Hematopoietic multipotent progenitor cell (in vitro differentiated cells): ENCODE results near the gene PPM1L. TPM values are rescaled to one million over a fixed set of nuclear protein-coding genes. Genes with fewer than 3 reads are reported as not detected.

ENCODE experiments used
- DNase-seq, 3 donors: peaks; one replicate each; pipeline ENCODE4 v3.0.0-alpha.2; 2011 to 2015; ENCODE audit warnings: low read depth in 2 of 3, low spot score in 2 of 3
- total RNA-seq: library from RNA; depleted of rRNA; stranded (reverse); fragments of >200 nt; gene quantifications from one replicate; pipeline ENCODE4 v1.2.3, GENCODE V29; 2012

The PPM1L gene
- total RNA-seq, 1 donor, result 16.4 TPM

DNA sequence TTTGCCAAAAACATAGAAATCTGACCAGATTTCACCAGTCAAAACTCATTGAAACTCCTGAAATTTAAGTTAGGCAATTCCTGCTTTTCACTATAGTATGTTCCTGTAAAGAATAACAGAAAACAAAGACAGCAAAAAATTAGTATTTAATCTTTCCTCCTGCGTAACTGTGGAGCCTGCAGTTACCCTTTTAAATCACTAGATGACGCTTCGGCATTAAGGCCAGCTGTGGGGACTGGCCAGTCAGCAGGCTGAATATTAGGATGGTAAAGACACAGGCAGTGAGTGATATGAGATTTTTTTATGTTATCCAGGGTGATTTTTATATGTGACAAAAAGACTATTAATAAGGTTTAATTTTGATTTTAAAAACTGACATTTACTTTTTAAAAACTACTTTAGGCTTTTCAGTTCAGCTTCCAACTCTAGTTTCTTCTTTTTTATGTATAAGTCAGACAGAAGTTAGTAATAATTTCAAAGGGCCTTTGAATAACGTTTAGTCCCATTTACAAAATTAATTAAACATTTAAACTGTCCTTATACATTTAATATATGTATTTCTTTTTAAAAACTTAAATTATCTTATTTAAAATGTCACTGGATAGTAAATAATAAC lies 165.1 kb downstream of the PPM1L start:
- peak in 2 of 3 donors; percentile 22 to 46 for DNase-seq

DNA sequence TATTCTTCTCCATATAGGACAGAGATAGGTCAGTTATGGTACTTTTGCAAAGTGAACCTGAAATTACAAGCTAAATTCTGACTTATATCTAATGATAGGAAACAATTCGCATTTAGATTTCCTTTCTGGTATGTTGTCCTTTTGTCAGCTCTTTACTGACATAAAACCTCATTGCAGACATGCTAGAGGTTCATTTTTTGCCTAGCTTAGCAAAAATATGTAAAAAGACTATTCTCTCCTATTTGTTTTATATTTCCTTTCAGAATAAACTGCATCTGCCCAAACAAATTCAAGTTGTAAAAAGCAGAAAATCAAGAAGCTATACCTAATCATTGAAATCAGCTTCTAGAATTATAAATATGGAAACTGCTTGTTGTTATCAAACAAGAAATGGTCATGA lies 168.7 kb downstream of the PPM1L start:
- no peak for DNase-seq

DNA sequence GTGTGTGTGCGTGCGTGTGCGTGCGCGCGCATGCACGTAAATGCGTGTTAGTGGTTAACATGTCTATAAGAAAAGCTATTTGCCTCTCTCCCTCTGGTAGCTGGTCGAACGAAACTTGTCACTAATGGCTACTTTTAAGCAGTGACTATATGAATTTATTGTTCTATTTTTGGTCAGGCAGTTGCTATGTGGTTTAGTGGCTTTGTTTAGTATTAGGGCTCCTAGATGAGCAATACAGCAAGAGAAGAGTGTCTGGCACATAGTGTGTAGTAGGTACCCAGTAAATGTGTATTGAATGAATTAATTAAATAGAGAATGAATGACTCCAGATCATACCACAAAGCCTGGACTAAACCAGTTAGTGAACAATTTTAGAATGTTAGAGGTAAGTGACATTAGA lies 171.6 kb downstream of the PPM1L start:
- DNase-seq, result no peak

DNA sequence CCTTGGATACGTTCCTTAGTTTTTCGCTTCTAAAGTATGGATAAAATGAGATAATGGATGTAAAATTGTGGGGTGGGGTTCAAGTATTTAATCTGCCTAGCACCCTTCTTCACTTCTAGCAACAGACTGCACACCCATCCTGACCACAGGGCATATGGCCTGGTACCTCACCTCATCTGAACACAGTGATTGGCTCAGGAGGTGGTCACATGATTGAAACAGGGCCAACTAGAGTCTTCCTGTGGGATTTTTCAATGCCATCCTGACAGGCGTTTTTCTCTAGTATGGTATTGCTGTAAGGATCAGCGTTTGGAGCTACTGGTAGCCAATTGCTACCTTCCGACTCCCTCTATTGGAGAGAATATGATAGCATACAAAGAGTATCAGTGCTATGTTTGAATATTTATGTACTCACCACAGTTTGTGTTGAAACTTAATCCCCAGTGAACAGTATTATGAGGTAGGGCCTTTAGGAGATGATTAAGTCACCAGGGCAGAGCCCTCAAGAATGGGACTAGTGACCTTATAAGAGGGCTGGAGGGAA lies 172.2 kb downstream of the PPM1L start:
- no peak for DNase-seq

DNA sequence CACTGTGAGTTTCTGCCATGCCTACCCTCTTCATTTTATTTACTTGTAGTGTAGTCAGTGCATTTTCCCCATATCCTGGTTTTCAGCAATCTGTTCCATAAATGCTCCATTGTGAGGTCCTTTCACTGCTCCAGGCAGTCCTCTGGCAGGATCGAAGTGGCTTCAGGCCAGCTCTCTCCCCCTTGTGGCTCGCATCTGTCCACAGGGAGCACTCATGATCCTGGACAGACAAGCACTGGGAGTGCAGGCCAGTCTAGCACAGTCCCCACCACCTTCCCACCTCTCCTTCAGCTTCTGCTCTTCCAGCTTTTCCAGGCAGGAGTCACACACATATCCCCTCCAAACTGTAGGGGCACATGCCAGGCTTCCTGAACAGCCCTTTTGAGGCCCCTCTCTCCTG lies 173.6 kb downstream of the PPM1L start:
- no peak for DNase-seq

DNA sequence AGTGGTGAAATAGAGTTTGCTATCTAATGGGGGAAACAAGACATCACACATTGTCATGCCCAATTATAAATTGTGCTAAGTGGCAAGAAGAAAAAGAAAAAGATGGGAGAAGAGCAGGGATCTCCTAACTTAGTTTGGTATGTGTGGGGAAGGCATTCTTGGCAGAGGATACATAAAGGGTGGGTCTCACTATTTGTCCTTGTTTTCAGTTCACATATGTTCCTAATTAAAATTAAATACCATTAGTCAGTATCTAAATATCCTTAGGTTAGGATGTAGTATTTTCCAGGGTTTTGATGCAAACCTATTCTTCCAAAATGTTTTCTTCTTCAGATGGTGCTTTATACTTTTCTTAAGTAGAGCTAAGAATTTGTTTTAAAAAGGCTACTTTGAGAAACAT lies 175.4 kb downstream of the PPM1L start:
- no peak for DNase-seq

DNA sequence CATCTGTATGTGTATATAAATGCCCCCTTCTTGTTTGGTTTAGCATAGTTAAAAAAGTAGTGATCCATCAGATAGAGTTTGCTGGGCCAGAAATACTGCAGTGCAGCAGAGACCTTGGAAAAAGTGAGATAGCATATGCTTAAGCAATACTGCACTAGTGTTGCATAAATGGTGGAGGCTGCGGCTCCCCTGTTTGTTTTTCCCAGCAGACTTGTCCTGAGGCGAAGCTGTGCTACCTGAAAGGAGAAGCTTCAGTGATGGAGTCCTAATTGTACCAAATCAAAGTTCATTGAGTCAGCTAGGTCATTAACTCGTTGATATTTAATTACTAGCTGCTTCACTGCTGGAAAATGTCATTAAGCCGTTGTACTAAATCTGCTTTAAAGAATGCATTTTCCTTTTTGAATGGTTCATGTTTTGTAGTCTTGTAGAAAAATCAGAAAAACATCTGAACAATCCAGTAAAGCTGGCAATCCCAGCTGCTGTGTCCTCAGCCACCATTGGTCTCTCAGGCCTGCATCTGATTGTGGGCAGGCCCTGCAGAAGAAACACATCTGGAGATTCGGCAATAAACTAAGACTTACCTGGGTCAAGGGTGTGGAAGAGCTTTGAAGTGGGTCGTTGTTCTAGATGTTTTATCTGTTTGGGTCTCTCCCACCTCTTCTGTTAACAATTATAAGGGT lies 179.5 kb downstream of the PPM1L start:
- DNase-seq, result no peak

DNA sequence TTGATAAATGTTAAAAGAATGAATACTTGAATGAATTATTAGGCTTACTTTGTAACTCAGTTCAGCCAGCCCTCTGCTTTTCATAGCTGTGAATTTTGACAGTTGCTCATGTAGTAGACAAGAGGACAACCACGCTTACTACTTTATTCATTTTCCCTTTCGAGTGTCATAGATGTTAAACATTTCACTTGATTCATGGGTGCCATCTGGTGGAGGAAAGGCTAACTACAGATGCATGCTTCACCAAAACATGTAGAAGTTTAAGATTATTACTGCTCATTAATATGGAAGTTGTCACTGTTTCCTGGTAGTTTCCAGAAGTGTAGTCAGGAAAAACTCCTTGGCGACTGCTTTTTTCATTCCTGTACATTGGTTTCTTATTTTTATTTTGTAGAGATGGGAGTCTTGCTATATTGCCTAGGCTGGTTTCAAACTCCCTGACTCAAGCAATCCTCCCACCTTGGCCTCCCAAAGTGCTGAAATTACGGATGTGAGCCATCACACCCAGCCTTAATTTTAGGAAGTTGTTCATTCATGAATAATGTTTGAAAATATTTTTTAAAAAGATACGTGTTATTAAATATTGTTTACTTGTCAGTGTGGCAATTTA lies 186.0 kb downstream of the PPM1L start:
- DNase-seq, result peak; percentile 31 to 88 (median 66)

DNA sequence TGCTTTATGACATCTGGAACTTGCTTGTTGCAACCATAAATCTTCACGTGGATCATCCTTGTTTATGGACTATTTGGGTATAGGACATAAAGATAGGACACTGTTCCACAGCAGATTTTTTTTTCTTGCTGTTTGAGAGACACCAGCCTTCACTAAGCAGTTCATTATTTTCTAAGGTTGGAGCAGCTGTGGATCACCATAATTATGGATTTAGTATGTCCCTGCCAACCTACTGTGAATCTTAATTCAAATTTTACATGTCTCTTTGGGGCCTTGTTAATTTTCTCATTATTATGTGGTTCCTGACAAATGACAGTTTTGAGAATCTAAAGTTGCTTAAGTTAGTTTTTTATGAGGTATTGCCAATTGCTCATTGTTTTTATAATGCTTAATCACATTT lies 188.0 kb downstream of the PPM1L start:
- no peak for DNase-seq

DNA sequence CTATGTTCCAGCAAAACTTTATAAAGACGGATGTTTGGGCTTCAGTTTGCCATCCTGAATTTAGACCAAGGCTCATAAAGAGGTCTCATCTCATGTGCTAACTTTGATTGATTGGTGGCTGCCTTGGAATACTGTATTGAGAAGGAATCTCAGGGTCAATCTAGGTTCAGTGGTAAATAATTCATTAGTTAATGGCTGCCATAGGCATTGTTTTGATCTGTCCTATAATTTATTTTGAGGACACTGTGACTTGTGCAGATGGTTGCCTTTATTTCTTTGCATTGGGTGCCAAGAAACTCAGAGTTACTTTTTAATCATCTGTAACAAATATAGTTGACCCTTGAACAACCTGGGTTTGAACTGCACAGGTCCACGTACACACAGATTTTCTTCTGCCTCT lies 189.3 kb downstream of the PPM1L start:
- no peak for DNase-seq

DNA sequence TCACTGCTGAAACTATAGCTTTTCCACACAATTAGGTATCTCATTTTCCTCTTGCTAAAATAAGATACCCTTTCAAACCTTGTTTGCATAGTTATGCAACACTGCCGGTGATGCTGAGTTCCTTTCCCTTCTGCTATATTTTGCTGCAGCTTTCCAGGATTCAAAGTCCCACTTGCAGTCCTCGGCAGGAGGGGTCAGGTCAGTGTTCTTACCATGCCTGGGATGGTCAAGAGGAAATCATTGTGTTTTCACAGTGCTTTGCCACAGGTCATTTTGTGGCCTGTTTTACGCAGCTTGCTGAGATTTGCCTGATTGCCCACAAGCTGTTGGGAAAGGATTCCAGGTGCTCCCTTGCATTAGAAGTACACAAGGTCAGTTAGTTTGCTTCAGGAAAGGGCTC lies 192.2 kb downstream of the PPM1L start:
- DNase-seq, result no peak

DNA sequence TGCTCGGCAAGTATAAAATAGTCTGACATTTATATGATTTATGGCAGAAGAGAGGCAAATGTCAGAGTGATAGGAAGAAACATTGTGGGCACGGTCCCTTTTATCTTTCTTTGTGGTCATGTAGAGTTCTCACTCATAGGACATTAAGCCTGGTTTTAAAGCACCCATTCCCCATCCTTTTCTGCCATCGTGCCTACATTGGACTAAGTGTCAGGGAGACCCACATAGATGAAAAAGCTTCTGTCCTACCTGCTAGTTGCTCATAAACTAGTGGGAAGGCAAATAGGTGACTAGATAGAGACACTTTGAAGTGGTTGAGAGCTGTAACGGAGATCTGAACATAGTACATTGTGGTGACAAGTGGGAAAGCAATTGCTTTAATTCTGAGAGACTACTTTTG lies 193.4 kb downstream of the PPM1L start:
- no peak for DNase-seq

DNA sequence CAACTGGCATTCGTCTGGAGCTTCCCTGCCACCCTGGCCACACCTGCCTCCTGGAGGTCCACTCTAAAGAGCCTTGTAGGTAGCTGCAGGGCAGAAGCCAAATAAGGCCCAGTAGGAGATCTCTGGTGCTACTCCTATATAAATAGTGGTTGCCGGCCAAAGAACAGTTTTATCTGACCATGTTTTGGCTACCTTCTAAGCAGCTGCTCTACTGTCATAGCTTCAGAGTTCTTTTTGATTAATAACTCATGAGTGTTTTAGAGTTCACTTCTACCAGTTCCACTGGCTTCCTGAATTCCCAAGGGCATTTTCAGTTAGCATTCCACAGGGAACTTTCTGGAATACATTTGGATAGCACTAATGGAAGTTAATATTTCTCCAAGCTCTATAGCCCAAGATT lies 194.5 kb downstream of the PPM1L start:
- DNase-seq, result no peak

DNA sequence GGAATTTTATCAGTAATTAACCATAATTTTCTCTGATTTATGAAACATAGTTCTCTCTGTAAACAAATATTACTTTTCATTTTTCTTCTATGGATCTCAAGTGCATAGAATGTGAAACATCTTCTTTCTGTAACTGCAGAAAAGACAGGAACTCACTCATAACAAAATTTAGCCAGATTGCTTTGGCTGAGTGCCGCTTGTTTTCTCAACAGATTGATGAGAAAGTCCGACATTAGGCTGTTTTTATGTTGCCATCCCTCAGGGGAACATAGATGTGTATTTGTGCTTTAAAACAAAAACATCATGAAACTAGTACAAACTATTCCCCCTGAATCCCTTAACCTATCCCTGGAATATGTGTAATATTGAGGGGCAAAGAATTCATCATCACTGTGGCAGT lies 194.9 kb downstream of the PPM1L start:
- no peak for DNase-seq

DNA sequence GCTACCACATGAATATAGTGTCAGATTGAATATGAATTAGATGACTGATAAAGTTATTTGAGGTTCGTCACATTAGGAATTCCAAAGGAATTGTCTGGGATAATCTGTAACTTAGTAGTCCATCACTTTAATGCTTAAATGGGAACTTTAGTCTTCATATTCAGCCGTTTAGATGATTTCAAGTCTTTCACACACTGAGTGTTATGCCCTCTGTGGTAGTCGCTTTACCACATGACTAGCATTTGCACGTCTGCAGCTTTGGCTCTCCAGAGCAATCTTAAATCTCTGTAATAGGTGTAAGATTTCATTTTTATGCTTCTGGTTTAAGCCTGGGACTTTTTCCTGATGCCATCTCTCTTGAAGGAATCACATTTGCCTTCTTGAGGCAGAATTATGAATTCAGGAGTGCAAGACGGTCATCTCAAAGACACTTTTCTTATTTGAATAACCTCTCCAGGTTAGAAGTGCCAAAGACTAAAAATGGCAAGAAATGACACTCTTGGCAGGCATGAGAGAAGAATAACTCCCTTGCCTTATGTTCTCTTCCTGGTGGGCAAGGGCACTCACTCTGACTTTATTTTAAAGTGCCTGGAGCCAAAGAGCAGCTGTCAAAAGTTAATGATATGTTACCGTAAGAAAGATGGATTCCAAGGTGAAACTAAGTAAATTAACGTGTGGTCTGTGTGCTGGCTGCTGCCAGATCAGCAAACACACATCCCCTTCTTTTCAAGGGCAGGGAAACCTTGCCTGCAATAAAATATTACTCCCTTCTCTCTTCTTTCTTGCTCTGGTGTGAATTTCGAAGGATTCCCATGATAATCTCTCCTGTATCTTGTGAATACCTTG lies 195.8 kb downstream of the PPM1L start:
- DNase-seq, result no peak

DNA sequence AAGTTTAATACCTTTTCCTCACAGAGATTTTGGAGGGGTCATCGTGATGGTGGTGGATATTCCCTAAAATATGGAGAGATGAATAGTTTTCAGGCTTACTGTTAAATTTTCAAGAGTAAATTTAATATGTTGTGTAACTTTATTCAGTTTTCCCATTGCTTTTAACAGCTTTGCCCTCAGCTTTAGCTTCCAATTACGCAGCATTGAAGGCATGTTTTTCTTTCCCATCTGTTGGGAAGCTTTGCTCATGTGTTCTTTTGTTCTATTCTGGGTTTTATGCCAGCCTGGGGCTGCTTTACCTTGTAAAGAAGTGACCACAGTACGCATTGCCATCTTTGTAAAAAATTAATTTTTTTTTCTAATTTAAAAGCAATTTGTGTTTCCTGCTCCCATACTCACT lies 197.7 kb downstream of the PPM1L start:
- no peak for DNase-seq

DNA sequence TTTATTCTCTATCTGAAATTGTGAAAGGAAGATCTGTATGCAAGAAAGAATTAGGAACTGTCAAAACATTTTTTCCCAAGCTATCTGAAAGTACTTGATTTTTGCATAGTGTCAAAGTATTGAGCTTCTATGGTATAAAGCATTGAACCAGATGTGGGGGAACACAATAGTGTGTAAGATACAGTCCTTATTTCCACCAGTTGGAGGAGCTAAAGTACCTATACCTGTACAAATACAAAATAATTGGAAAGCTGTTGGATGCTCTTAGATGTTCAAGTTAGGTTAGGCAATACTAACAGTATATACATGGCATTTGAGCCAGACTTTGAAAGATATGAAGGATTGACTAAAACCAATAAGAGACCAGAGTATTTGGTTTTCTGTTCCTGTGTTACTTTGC lies 200.8 kb downstream of the PPM1L start:
- peak in 2 of 3 donors; percentile 24 to 62 for DNase-seq

DNA sequence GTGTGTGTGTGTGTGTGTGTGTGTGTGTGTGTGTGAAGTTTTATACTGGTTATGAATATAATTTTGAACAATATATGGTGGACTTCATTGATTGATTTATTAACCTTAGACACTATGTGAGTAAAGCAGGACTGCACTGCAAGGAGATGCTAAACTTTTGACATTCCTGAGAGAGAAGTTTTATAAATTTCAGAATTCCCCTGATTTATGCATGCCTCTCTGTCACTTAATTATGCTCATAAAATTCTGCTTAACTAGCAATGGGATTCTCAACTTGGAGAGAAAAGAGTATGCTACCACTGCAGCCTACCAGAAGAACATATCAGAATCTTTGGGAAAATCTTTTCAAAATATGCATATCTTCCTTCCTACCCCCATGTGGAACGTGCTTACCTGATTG lies 204.5 kb downstream of the PPM1L start:
- DNase-seq, result no peak

DNA sequence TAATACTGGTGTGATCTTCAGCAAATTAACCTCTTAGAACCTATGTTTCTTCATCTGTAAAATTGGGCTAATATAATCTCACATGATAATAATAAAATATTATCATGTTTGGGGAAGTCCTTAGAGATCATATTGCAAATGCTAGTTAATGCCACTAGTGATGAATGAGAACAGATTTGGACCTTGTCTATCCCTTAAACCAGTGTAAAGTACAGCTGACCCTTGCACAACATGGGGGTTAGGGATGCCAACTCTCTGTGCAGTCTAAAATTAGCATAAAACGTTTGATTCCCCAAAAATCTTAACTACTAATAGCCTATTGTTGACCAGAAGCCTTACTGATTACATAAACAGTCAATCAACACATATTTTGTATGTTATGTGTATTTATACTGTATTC lies 207.9 kb downstream of the PPM1L start:
- no peak for DNase-seq

DNA sequence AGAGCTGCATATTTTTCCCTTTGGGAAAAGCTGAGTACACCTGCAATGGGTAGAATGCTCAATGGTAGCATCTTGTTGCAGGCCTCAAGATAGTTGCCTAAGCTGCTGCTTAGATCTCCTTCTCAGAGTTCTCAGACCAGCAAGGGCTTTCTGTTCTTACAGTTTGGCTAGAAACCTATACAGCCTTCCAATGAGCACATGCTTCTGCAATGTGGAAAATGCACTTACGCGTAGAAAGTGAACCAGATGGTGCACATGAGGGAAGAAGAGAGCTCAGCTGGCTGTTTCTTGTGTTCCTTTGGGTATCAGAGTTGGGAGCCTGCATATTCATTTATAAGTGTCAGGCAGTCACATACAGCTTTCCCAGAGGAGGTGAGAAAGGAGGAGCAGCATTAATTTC lies 212.7 kb downstream of the PPM1L start:
- no peak for DNase-seq
